ENCODE results near the gene SLC13A5.

Gene SLC13A5

DNA sequence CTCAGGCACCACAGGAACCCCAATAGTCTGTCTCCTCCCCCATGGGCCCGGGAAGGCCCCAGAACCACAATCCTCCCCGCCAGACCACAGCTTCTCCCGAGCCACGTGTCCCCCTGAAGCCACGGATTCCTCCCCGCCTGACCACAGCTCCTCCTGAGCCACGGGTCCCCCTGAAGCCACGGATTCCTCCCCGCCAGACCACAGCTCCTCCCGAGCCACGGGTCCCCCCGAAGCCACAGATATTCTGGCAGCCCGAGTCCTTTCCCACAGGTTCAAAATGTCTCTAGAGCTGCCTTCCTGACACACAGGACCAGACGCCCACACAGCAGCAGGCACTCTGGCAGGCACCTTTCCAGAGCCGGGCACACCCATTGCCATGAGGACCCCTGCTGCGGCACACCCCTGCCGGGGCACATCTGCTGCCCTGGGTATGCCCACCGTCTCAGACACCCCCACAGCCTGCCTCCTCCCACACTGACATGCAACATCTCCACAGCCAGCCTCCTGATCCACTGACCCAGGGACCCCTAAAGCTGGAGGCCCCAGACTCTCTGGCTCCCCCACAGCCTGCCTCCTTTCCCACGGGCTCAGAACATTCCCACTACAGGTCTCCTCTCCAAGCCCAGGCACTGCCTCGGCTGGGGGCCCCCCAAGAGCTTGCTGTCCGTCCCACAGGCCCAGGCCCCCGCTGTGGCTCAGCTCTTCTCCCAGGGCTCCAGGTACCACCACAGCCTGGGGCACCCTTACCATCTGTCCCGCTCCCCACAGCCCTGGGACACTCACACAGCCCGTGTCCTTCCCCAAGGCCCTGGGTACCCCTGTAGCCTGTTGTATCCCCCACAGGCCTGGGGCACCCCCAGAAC lies 74.9 kb downstream of the SLC13A5 start:
- DNase-seq: no peak

DNA sequence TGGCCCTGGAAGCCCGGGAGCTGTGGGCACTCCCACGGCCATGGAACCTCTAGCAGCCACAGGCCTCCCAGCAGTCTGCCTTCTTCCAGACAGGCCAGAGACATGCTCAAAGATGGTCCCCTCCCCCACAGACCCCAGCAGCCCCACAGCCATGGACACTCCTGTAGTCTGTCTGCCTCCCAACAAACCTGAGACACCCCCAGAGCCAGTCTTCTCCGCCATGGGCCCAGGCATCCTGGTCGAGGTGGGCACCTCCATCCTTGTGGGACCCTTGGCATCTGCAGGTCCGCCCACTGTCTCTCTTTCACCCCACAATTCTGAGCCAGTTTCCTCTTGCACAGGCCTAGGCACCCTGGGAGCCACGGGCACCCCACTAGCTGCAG lies 75.7 kb downstream of the SLC13A5 start:
- DNase-seq: no peak

GRCh38 chr17:6636616-6637457 lies 76.3 kb downstream of the SLC13A5 start:
- DNase-seq: no peak

GRCh38 chr17:6636105-6636504 lies 77.1 kb downstream of the SLC13A5 start:
- no peak for DNase-seq

Data from fibroblast of skin of back (primary cell).